SH-SY5Y (cell line): ENCODE measurements around the gene TBL1X.
A peak's percentile ranks its signal among the peaks of the same experiment; 100 is the strongest.

Experiments
- GATA2 ChIP-seq: IDR thresholded peaks from 2 replicates; pipeline ENCODE4 v1.6.1; 2011; ENCODE audit warnings: mild to moderate bottlenecking, low read depth, low read length
- GATA3 ChIP-seq: IDR thresholded peaks from 2 replicates; pipeline ENCODE4 v1.6.1; 2011; ENCODE audit warnings: low read depth, mild to moderate bottlenecking, low read length, moderate library complexity

GRCh38 chrX:9542106-9542760, 77.4 kb downstream of the TBL1X start:
- TF ChIP-seq GATA2 (peak; percentile 55), GATA3 (no peak)
